HG02642 (cell line): ENCODE results near the gene SIGLEC15.
"Not testable (repeated sequence)": the region's sequence is repeated elsewhere in the genome, so short reads cannot be mapped to it uniquely, and the experiment has no call there.

ENCODE experiments used
- ATAC-seq: cut with Tn5 transposase; IDR thresholded peaks from one replicate; pipeline ENCODE4 v1.9.1; 2021; ENCODE audit warnings: mild to moderate bottlenecking; ENCODE audit not compliant: unreplicated experiment, poor library complexity

The SIGLEC15 gene

GRCh38 chr18:45817543-45817942, 7.9 kb upstream of the SIGLEC15 start:
- ATAC-seq, result no peak

GRCh38 chr18:45818765-45819164, 6.7 kb upstream of the SIGLEC15 start:
- not testable (repeated sequence) for ATAC-seq

- no peak for ATAC-seq
Measured at GRCh38 chr18:45820106-45820745, 5.2 kb upstream of the SIGLEC15 start.

- ATAC-seq, result no peak
Measured at GRCh38 chr18:45821026-45821425, 4.4 kb upstream of the SIGLEC15 start.

GRCh38 chr18:45821711-45822110, 3.8 kb upstream of the SIGLEC15 start:
- no peak for ATAC-seq

GRCh38 chr18:45826084-45826483, 609 bp downstream of the SIGLEC15 start:
- no peak for ATAC-seq

GRCh38 chr18:45826716-45827115, 1.2 kb downstream of the SIGLEC15 start:
- ATAC-seq, result not testable (repeated sequence)

GRCh38 chr18:45828917-45829811, 3.7 kb downstream of the SIGLEC15 start:
- no peak for ATAC-seq

GRCh38 chr18:45829855-45830254, 4.4 kb downstream of the SIGLEC15 start:
- no peak for ATAC-seq

GRCh38 chr18:45830917-45831316, 5.4 kb downstream of the SIGLEC15 start:
- ATAC-seq, result no peak

GRCh38 chr18:45833846-45834245, 8.4 kb downstream of the SIGLEC15 start:
- ATAC-seq, result no peak

- no peak for ATAC-seq
Measured at GRCh38 chr18:45834306-45834705, 8.8 kb downstream of the SIGLEC15 start.

- ATAC-seq, result no peak
Measured at GRCh38 chr18:45835057-45835636, 9.7 kb downstream of the SIGLEC15 start.

GRCh38 chr18:45836242-45837205, 11.0 kb downstream of the SIGLEC15 start:
- no peak for ATAC-seq

GRCh38 chr18:45837283-45838070, 12.0 kb downstream of the SIGLEC15 start:
- ATAC-seq, result peak; percentile 56

- no peak for ATAC-seq
Measured at GRCh38 chr18:45838302-45839070, 13.0 kb downstream of the SIGLEC15 start.

GRCh38 chr18:45839414-45840395, 14.2 kb downstream of the SIGLEC15 start:
- no peak for ATAC-seq
